HFFc6 (cell line): ENCODE results near the gene GCHFR. TPM values are rescaled to one million over a fixed set of nuclear protein-coding genes. Genes with fewer than 3 reads are reported as not detected.

Source experiments
- DNase-seq: peaks from one replicate; pipeline ENCODE4 v3.0.0-alpha.2; 2018
- H3K27ac Mint-ChIP-seq: 2 replicates; pipeline ENCODE4 v1.8.0; 2020; ENCODE audit warnings: mild to moderate bottlenecking, mixed read lengths
- H3K27me3 Mint-ChIP-seq: 2 replicates; pipeline ENCODE4 v1.8.0; 2021; ENCODE audit warnings: mild to moderate bottlenecking, moderate library complexity, mixed read lengths; ENCODE audit not compliant: insufficient read depth
- H3K36me3 Mint-ChIP-seq: 2 replicates; pipeline ENCODE4 v1.8.0; 2021; ENCODE audit warnings: low read depth, mixed read lengths
- H3K4me1 Mint-ChIP-seq: 2 replicates; pipeline ENCODE4 v1.8.0; 2020; ENCODE audit warnings: low read depth, mixed read lengths
- H3K4me3 Mint-ChIP-seq: 2 replicates; pipeline ENCODE4 v1.8.0; 2020; ENCODE audit warnings: mild to moderate bottlenecking, moderate library complexity, mixed read lengths
- H3K9me3 Mint-ChIP-seq: 2 replicates; pipeline ENCODE4 v1.8.0; 2020; ENCODE audit warnings: mild to moderate bottlenecking, mixed read lengths
- CTCF ChIP-seq: fragments of 200-600 bp; sonication (generic); IDR thresholded peaks from 2 replicates; pipeline ENCODE4 v1.5.0; 2021; ENCODE audit warnings: antibody characterized with exemption, mild to moderate bottlenecking
- total RNA-seq, 6 experiments: library from RNA; stranded (reverse); fragmentation: NEBNext Ultra II Directional; extraction: Animal tissue kit (Norgen Biotek cat#: 25700); gene quantifications; 2 replicates in 1 of 6; 3 replicates in 5 of 6; pipeline ENCODE4 v1.2.3, GENCODE V29; 2021

GCHFR gene
- total RNA-seq, 6 experiments from 2014 or later: 1.6 to 3.1 (median 2.7) TPM

- DNase-seq: no peak
- Mint-ChIP-seq H3K4me1 (peaks cover 38% of the 10 kb centered on the region), H3K4me3 (no peak overlapping the region), H3K27ac (peak overlapping the region; percentile 18), H3K27me3 (peaks cover 7% of the 10 kb centered on the region), H3K9me3 (no peaks in the 10 kb centered on the region), H3K36me3 (peaks cover 4% of the 10 kb centered on the region; the same call in 1 of the 2 replicates)
- TF ChIP-seq CTCF: no peak
Observed at GRCh38 chr15:40747685-40748631, 15.9 kb upstream of the GCHFR start.

GRCh38 chr15:40749151-40749630 is 14.7 kb upstream of the GCHFR start:
- DNase-seq: no peak
- Mint-ChIP-seq H3K36me3 (peaks cover 4% of the 10 kb centered on the region; the same call in 1 of the 2 replicates), H3K9me3 (no peaks in the 10 kb centered on the region), H3K4me1 (peaks cover 41% of the 10 kb centered on the region), H3K27me3 (peaks cover 4% of the 10 kb centered on the region), H3K27ac (no peak overlapping the region), H3K4me3 (no peak overlapping the region)
- TF ChIP-seq CTCF: no peak

GRCh38 chr15:40750885-40751284 is 13.0 kb upstream of the GCHFR start:
- Mint-ChIP-seq H3K9me3 (no peaks in the 10 kb centered on the region), H3K4me3 (no peak overlapping the region), H3K27me3 (peaks cover 3% of the 10 kb centered on the region; the same call in 1 of the 2 replicates), H3K4me1 (peaks cover 36% of the 10 kb centered on the region), H3K36me3 (peaks cover 4% of the 10 kb centered on the region; the same call in 1 of the 2 replicates), H3K27ac (no peak overlapping the region)
- no peak for TF ChIP-seq CTCF
- DNase-seq: no peak

GRCh38 chr15:40751745-40752144 is 12.1 kb upstream of the GCHFR start:
- Mint-ChIP-seq H3K4me3 (no peak overlapping the region), H3K27ac (no peak overlapping the region), H3K36me3 (peaks cover 4% of the 10 kb centered on the region; the same call in 1 of the 2 replicates), H3K9me3 (no peaks in the 10 kb centered on the region), H3K27me3 (peaks cover 3% of the 10 kb centered on the region; the same call in 1 of the 2 replicates), H3K4me1 (peaks cover 35% of the 10 kb centered on the region)
- no peak for TF ChIP-seq CTCF
- DNase-seq: no peak

- Mint-ChIP-seq H3K4me3 (peak overlapping the region; percentile 93), H3K36me3 (peaks cover 4% of the 10 kb centered on the region; the same call in 1 of the 2 replicates), H3K9me3 (no peaks in the 10 kb centered on the region), H3K4me1 (peaks cover 29% of the 10 kb centered on the region), H3K27me3 (0 out of 2 replicates have a peak, but pooled peaks cover 2% of the 10 kb centered on the region), H3K27ac (peak overlapping the region; percentile 61)
- no peak for TF ChIP-seq CTCF
- no peak for DNase-seq
Observed at GRCh38 chr15:40754574-40754882, 9.3 kb upstream of the GCHFR start.
